Measurements from ENCODE around the gene CCDC175.
A peak's percentile ranks its signal among the peaks of the same experiment; 100 is the strongest.

The CCDC175 gene

DNA sequence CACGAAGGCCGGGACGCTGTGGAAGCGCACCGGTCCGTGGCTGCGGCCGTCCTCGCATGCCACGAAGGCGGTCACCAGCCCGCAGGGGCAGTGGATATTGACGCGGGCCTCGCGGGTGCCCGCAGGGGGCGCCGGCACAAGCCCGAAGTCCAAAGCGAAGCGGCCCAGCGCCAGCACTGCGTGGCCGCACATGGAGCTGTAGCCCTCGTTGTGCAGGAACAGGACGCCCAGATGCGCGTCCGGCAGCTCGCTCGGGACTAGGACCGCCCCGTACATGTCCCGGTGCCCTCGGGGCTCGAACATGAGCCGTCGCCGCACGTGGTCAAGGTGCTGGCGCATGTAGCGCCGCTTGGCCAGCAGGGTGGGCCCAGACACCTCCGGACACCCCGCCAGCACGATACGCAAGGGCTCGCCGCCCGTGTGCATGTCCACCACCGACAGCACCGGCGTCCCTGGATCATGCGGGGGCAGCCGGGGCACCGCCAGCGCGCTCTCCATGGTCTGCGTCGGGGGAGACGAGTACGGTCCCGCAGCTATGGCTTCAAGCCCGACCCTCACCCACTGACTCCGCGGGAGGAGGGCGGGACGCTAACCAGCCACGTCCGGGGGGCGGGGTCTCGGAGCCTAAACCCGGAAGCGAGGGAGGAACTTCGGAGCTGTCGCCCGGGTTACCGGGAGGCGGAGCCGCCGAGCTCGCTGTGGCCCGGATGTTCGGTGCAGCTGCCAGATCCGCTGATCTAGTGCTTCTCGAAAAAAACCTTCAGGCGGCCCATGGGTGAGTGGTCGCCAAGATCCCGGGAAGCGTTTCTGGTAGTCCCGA is 92.6 kb downstream of the CCDC175 start, which contains the start of the genes JKAMP and L3HYPDH:
JKAMP (plus strand) TSS at position 699 of the 820 bp plus-strand sequence; CDS start at position 772, 73 bp downstream.
L3HYPDH (minus strand) TSS at position 590 of the 820 bp plus-strand sequence; CDS start at position 498, 92 bp downstream.
- peak within 1 kb of the TSS; percentile 83 for H3K4me3 ChIP-seq (ENCODE audit: low read length)
- no peaks in the 10 kb centered on the region for H3K9me2 ChIP-seq (replicated peaks; ENCODE audit: control insufficient read depth, low read length)
- H3K79me2 ChIP-seq (ENCODE audit: control insufficient read depth, low read length): peaks cover 59% of the 10 kb centered on the region
- peak within 1 kb of the TSS; percentile 79 for H3K4me2 ChIP-seq (ENCODE audit: low read length)
- TF ChIP-seq, protein P1, sequence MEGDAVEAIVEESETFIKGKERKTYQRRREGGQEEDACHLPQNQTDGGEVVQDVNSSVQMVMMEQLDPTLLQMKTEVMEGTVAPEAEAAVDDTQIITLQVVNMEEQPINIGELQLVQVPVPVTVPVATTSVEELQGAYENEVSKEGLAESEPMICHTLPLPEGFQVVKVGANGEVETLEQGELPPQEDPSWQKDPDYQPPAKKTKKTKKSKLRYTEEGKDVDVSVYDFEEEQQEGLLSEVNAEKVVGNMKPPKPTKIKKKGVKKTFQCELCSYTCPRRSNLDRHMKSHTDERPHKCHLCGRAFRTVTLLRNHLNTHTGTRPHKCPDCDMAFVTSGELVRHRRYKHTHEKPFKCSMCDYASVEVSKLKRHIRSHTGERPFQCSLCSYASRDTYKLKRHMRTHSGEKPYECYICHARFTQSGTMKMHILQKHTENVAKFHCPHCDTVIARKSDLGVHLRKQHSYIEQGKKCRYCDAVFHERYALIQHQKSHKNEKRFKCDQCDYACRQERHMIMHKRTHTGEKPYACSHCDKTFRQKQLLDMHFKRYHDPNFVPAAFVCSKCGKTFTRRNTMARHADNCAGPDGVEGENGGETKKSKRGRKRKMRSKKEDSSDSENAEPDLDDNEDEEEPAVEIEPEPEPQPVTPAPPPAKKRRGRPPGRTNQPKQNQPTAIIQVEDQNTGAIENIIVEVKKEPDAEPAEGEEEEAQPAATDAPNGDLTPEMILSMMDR (IDR thresholded peaks at IDR 0.05; ENCODE audit: low read depth, low read length, poor library complexity, severe bottlenecking): peak; percentile 84
- no peak for TF ChIP-seq EZH2phosphoT487 (IDR thresholded peaks at IDR 0.05; ENCODE audit: borderline replicate concordance, low read length)
- H3K27ac ChIP-seq (ENCODE audit: low read depth, low read length): peak within 1 kb of the TSS; percentile 30; the same call in 1 of the 2 replicates
- no peaks in the 10 kb centered on the region for H4K20me1 ChIP-seq (ENCODE audit: control insufficient read depth, insufficient read depth, low read depth, low read length)
- no peaks in the 10 kb centered on the region for H3K27me3 ChIP-seq (ENCODE audit: control insufficient read depth, low read length)
- no peaks in the 10 kb centered on the region for H3K9me3 ChIP-seq (ENCODE audit: control insufficient read depth, insufficient read depth, low read length)
- peaks cover 45% of the 10 kb centered on the region for H3K4me1 ChIP-seq (ENCODE audit: control insufficient read depth, low read length)
- peaks cover 35% of the 10 kb centered on the region for H3K36me3 ChIP-seq (ENCODE audit: control insufficient read depth, low read length)
- H3F3A ChIP-seq (ENCODE audit: control insufficient read depth, insufficient read depth): no peaks in the 10 kb centered on the region

DNA sequence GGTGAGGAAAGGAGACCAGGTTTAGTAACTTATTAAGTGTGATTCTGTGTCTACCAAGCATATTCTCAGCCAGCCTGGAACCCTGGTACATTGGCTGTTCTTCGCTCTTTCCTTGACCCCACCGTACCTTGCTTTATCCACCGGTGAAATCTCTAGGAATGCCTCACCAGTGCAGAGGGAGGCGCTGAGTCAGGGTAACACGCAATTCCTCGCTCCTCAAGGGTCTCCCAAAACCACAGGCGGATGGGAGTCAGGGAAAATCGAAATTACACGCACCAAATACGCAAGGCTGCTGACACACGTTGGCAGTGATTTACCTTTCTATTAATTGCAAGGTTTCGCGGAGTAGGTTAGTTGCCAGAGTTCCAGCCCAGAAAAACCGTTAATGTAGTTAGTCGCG is 93.2 kb downstream of the CCDC175 start:
- Histone ChIP-seq H3K4me3 (ENCODE audit: low read length) (peak overlapping the region; percentile 83), H3K36me3 (ENCODE audit: control insufficient read depth, low read length) (peaks cover 31% of the 10 kb centered on the region), H3K4me1 (ENCODE audit: control insufficient read depth, low read length) (peaks cover 45% of the 10 kb centered on the region), H3K79me2 (ENCODE audit: control insufficient read depth, low read length) (peaks cover 59% of the 10 kb centered on the region), H3F3A (ENCODE audit: control insufficient read depth, insufficient read depth) (no peaks in the 10 kb centered on the region), H3K4me2 (ENCODE audit: low read length) (peak overlapping the region; percentile 79), H3K27ac (ENCODE audit: low read depth, low read length) (no peak overlapping the region), H4K20me1 (ENCODE audit: control insufficient read depth, insufficient read depth, low read depth, low read length) (no peaks in the 10 kb centered on the region), H3K9me2 (replicated peaks; ENCODE audit: control insufficient read depth, low read length) (no peaks in the 10 kb centered on the region), H3K27me3 (ENCODE audit: control insufficient read depth, low read length) (no peaks in the 10 kb centered on the region), H3K9me3 (ENCODE audit: control insufficient read depth, insufficient read depth, low read length) (no peaks in the 10 kb centered on the region)
- TF ChIP-seq EZH2phosphoT487 (IDR thresholded peaks at IDR 0.05; ENCODE audit: borderline replicate concordance, low read length): no peak
- TF ChIP-seq, protein P1 (IDR thresholded peaks at IDR 0.05; ENCODE audit: low read depth, low read length, poor library complexity, severe bottlenecking): no peak

DNA sequence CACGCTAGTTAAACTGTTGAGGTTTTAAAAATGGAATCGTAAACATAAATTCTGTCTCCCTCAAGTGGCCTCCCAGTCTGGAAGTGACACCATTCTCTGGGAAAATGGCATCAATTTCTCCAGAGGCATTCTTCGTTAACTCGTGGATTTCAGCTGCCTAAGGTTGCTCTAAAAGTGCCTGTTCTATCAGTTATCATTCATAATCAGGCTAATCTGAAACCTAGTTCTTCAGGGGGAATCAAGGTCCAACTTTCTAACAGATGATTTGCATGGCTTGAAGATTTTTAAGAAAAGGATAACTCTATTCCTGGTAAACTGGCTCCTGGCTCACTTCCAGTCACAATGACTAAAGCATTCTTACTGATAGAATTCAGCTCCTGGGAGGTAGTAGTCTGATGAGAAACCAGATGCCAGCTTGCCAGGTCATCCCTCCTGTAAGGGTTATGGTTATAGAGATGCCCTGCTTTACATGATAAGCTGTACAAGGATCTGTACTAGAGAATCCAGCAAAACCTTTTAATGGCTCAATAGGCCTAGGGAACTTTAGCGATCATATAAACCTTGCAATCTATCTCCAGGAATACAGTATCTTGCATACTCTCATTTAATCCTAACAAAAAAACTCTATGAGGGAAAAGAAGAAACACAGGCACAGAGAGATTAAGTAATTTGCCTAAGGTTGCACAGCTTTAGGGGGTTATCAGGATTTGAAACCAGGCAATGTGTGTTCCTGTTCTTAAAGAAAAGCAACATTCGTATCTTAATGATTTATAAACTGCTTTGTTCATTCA is 93.9 kb downstream of the CCDC175 start:
- no peaks in the 10 kb centered on the region for H3K9me3 ChIP-seq (ENCODE audit: control insufficient read depth, insufficient read depth, low read length)

More for the DNA sequence above, 93.9 kb downstream of the CCDC175 start:
- H3K4me2 ChIP-seq (ENCODE audit: low read length): peak overlapping the region; percentile 79
- peaks cover 45% of the 10 kb centered on the region for H3K4me1 ChIP-seq (ENCODE audit: control insufficient read depth, low read length)
- no peaks in the 10 kb centered on the region for H3K9me2 ChIP-seq (replicated peaks; ENCODE audit: control insufficient read depth, low read length)
- peaks cover 28% of the 10 kb centered on the region for H3K36me3 ChIP-seq (ENCODE audit: control insufficient read depth, low read length)
- H3F3A ChIP-seq (ENCODE audit: control insufficient read depth, insufficient read depth): no peaks in the 10 kb centered on the region
- H3K27me3 ChIP-seq (ENCODE audit: control insufficient read depth, low read length): no peaks in the 10 kb centered on the region
- H3K4me3 ChIP-seq (ENCODE audit: low read length): peak overlapping the region; percentile 83
- TF ChIP-seq, protein P1 (IDR thresholded peaks at IDR 0.05; ENCODE audit: low read depth, low read length, poor library complexity, severe bottlenecking): no peak
- no peak for TF ChIP-seq EZH2phosphoT487 (IDR thresholded peaks at IDR 0.05; ENCODE audit: borderline replicate concordance, low read length)
- H4K20me1 ChIP-seq (ENCODE audit: control insufficient read depth, insufficient read depth, low read depth, low read length): no peaks in the 10 kb centered on the region
- no peak overlapping the region for H3K27ac ChIP-seq (ENCODE audit: low read depth, low read length)
- H3K79me2 ChIP-seq (ENCODE audit: control insufficient read depth, low read length): peaks cover 59% of the 10 kb centered on the region

Measured in DOHH2 (cell line).